GM12878 (cell line): ENCODE measurements around the gene TLR5. TPM values are rescaled to one million over a fixed set of nuclear protein-coding genes. Genes with fewer than 3 reads are reported as not detected.

ENCODE experiments used
- ATAC-seq: fragments of 200-7000 bp; cut with Tn5 transposase; 3 replicates; pipeline ENCODE4 v1.9.1; 2020; ENCODE audit warnings: mild to moderate bottlenecking, moderate library complexity
- BruUV-seq: library from RNA; stranded (reverse); fragments of 400-500 nt; replicated peaks from 2 replicates; lab custom pipeline; 2021; lab: Mats Ljungman, UMichigan
- CTCF ChIA-PET: fragments of 300-600 bp; sonication (Branson Sonifier 250); formaldehyde crosslinking; extraction: SDS; loops from one replicate; lab custom pipeline; 2021; ENCODE audit warnings: inconsistent platforms; lab: Yijun Ruan, JAX
- POLR2A ChIA-PET: fragments of 350-600 bp; formaldehyde crosslinking; extraction: SDS; loops from one replicate; lab custom pipeline; 2021; ENCODE audit warnings: inconsistent platforms; lab: Charles Lee
- RAD21 ChIA-PET: fragments of 300-600 bp; sonication (Branson Sonifier 250); formaldehyde crosslinking; loops from one replicate; lab custom pipeline; 2023; ENCODE audit warnings: antibody characterized with exemption; ENCODE audit not compliant: unreplicated experiment; lab: Charles Lee
- SMC1A ChIA-PET: fragments of 300-600 bp; sonication (Branson Sonifier 250); formaldehyde crosslinking; loops from one replicate; lab custom pipeline; 2023; ENCODE audit not compliant: unreplicated experiment, uncharacterized antibody; lab: Charles Lee
- DNase-seq: peaks from one replicate; pipeline ENCODE4 v3.0.0-alpha.2; 2011; ENCODE audit warnings: low read depth, low spot score
- FAIRE-seq: peaks from 3 replicates; lab custom pipeline; 2011; peaks lifted over from hg19 to GRCh38; lab: Jason Lieb, UNC
- H2AFZ ChIP-seq: 2 replicates; pipeline ENCODE4 v1.6.0; 2011; ENCODE audit warnings: low read depth, low read length, control low read depth; ENCODE audit not compliant: control insufficient read depth
- H3K27ac ChIP-seq: 2 replicates; pipeline ENCODE4 v1.5.1; 2011; ENCODE audit warnings: control low read depth; ENCODE audit not compliant: control insufficient read depth, insufficient read depth
- H3K27me3 ChIP-seq, 2 experiments: replicated peaks in 1 of 2; 2 replicates each; pipeline versions ENCODE4 v1.6.0 to v1.6.1; 2011; ENCODE audit warnings: low read length in 1 of 2; ENCODE audit not compliant: control insufficient read depth in 2 of 2, insufficient read depth in 2 of 2
- H3K36me3 ChIP-seq, 2 experiments: 2 replicates each; pipeline ENCODE4 v1.5.1; 2011; ENCODE audit warnings: low read length in 1 of 2; ENCODE audit not compliant: control insufficient read depth in 2 of 2, insufficient read depth in 2 of 2
- H3K4me1 ChIP-seq: 2 replicates; pipeline ENCODE4 v1.6.1; 2011; ENCODE audit warnings: mild to moderate bottlenecking, low read length, moderate library complexity, mixed read lengths; ENCODE audit not compliant: control insufficient read depth, insufficient read depth
- H3K4me2 ChIP-seq: 2 replicates; pipeline ENCODE4 v1.6.0; 2011; ENCODE audit warnings: control low read depth; ENCODE audit not compliant: control insufficient read depth, insufficient read depth
- H3K4me3 ChIP-seq: fragments of 200-600 bp; sonication (generic); 2 replicates; pipeline ENCODE4 v1.5.1; 2016
- H3K79me2 ChIP-seq: 2 replicates; pipeline ENCODE4 v1.6.0; 2011; ENCODE audit warnings: low read length; ENCODE audit not compliant: control insufficient read depth, insufficient read depth
- H3K9ac ChIP-seq: 2 replicates; pipeline ENCODE4 v1.8.0; 2011; ENCODE audit warnings: low read length, control low read depth, mixed read lengths; ENCODE audit not compliant: control insufficient read depth, insufficient read depth
- H3K9me3 ChIP-seq: replicated peaks from 3 replicates; pipeline ENCODE4 v1.5.1; 2011; ENCODE audit warnings: mild to moderate bottlenecking, low read length; ENCODE audit not compliant: control insufficient read depth, insufficient read depth
- H4K20me1 ChIP-seq: 2 replicates; pipeline ENCODE4 v1.6.0; 2011; ENCODE audit not compliant: control insufficient read depth, insufficient read depth
- CHD2 ChIP-seq: IDR thresholded peaks from 2 replicates; pipeline ENCODE4 v1.6.1; 2011; ENCODE audit warnings: low read depth, low read length, improper control_type of control experiment, borderline replicate concordance
- CUX1 ChIP-seq: IDR thresholded peaks from 2 replicates; pipeline ENCODE4 v1.6.1; 2012; ENCODE audit warnings: improper control_type of control experiment, low read depth, low read length; ENCODE audit not compliant: insufficient replicate concordance
- EGR1 ChIP-seq, 2 experiments: IDR thresholded peaks; 1 replicate in 1 of 2; 2 replicates in 1 of 2; pipeline ENCODE4 v1.6.1; 2011 to 2012; ENCODE audit warnings: low read depth in 2 of 2, low read length in 2 of 2, borderline replicate concordance in 1 of 2, mild to moderate bottlenecking in 1 of 2, moderate library complexity in 1 of 2
- GATAD2B ChIP-seq: fragments of 450-650 bp; conservative IDR thresholded peaks from 2 replicates; pipeline ENCODE4 v1.6.1; 2017; ENCODE audit warnings: low read depth, mild to moderate bottlenecking, moderate library complexity
- LARP7 ChIP-seq: fragments of 450-650 bp; IDR thresholded peaks from 2 replicates; pipeline ENCODE4 v1.6.1; 2017; ENCODE audit warnings: mild to moderate bottlenecking
- MEF2A ChIP-seq: IDR thresholded peaks from 2 replicates; pipeline ENCODE4 v1.6.1; 2011; ENCODE audit warnings: low read depth, mild to moderate bottlenecking, low read length, moderate library complexity; ENCODE audit not compliant: insufficient read depth
- MYC ChIP-seq: IDR thresholded peaks from 2 replicates; pipeline ENCODE4 v1.6.1; 2011; ENCODE audit warnings: mild to moderate bottlenecking, low read length, moderate library complexity, inconsistent platforms; ENCODE audit not compliant: insufficient read depth, insufficient replicate concordance, insufficient read length, severe bottlenecking
- NKRF ChIP-seq: fragments of 450-650 bp; conservative IDR thresholded peaks from 2 replicates; pipeline ENCODE4 v1.6.1; 2017; ENCODE audit warnings: mild to moderate bottlenecking, moderate library complexity
- PAX5 ChIP-seq: IDR thresholded peaks from 2 replicates; pipeline ENCODE4 v1.6.1; 2011; ENCODE audit warnings: low read depth, low read length, borderline replicate concordance
- RAD51 ChIP-seq: fragments of 450-650 bp; IDR thresholded peaks from 2 replicates; pipeline ENCODE4 v1.6.1; 2016; ENCODE audit warnings: moderate library complexity, mild to moderate bottlenecking, inconsistent platforms
- RELA ChIP-seq: fragments of 450-650 bp; IDR thresholded peaks from 2 replicates; pipeline ENCODE4 v1.8.0; 2014; ENCODE audit warnings: borderline replicate concordance; ENCODE audit not compliant: partially characterized antibody
- SUZ12 ChIP-seq: fragments of 200-600 bp; sonication (generic); IDR thresholded peaks from one replicate; pipeline ENCODE4 v1.6.1; 2018; ENCODE audit warnings: antibody characterized with exemption, mild to moderate bottlenecking; ENCODE audit not compliant: unreplicated experiment
- TCF12 ChIP-seq: IDR thresholded peaks from 2 replicates; pipeline ENCODE4 v1.6.1; 2011; ENCODE audit warnings: low read depth, mild to moderate bottlenecking, low read length
- USF2 ChIP-seq: IDR thresholded peaks from 2 replicates; pipeline ENCODE4 v1.6.1; 2011; ENCODE audit warnings: low read depth, low read length, improper control_type of control experiment, borderline replicate concordance
- WGBS: methylation state at CpG from one replicate; pipeline ENCODE4 v1.1.6; 2016; ENCODE audit warnings: low lambda C conversion rate; ENCODE audit not compliant: insufficient replicate concordance, insufficient coverage; ENCODE audit errors: missing lambda C conversion rate; 5-methylcytosine and 5-hydroxymethylcytosine counted together
- in situ Hi-C: fragments of 300-500 bp; cut with MboI; formaldehyde crosslinking; loops from 9 replicates; pipeline ENCODE4 v1.14.3; 2018; ENCODE audit warnings: mixed read lengths
- intact Hi-C: fragments of 100-400 bp; cut with micrococcal nuclease; formaldehyde crosslinking; loops from one replicate; pipeline ENCODE4 v1.14.2; 2022; ENCODE audit not compliant: unreplicated experiment
- polyA plus RNA-seq, 11 experiments: library from polyadenylated mRNA; depleted of rRNA in 4 of 11; unstranded in 6 of 11; stranded (reverse) in 5 of 11; fragments of >200 nt; fragmentation: Nextera tagmentation in 4 of 11; fragmentation: Illumina TruSeq in 1 of 11; extraction: Ambion mirVana in 4 of 11; extraction: Trizol in 1 of 11; gene quantifications; 1 replicate in 1 of 11; 2 replicates in 10 of 11; pipeline versions ENCODE4 v1.2.1 to v1.2.3, GENCODE V29; 2011 to 2016; ENCODE audit warnings: inconsistent platforms in 2 of 11, missing spikeins in 2 of 11, low read depth in 1 of 11
- total RNA-seq, 4 experiments: library from RNA; depleted of rRNA in 3 of 4; stranded (reverse); fragments of >200 nt in 3 of 4; fragmentation: Illumina TruSeq in 1 of 4; extraction: Trizol in 1 of 4; gene quantifications; 2 replicates each; pipeline versions ENCODE4 v1.2.1 to v1.2.3, GENCODE V29; 2013 to 2021

Gene TLR5
- total and polyA plus RNA-seq, 10 of the 15 experiments (the other 5 are each of a cell fraction or from before 2014, with no cell fraction given) = 0.34 to 5.3 (median 0.79) TPM

- no peaks in the 10 kb centered on the region for H3K4me1 ChIP-seq
- no peaks in the 10 kb centered on the region for H3K9me3 ChIP-seq
- H3K79me2 ChIP-seq = no peaks in the 10 kb centered on the region
- ChIA-PET SMC1A (interaction anchor here (0.5 to 3.2 kb wide), 9 partner anchors 8 to 522 kb away, joined by 3 to 15 read pairs (median 5); no protein-coding TSS in a partner anchor), RAD21 (interaction anchor here (2.1 kb wide), 1 partner anchor 17 kb away, joined by 7 read pairs; no protein-coding TSS in a partner anchor), CTCF (interaction anchor here (0.9 to 4.1 kb wide), 8 partner anchors 9 to 95 kb away, joined by 3 to 19 read pairs (median 4); no protein-coding TSS in a partner anchor), POLR2A (interaction anchor here (0.6 kb wide), 1 partner anchor 38 kb away, joined by 4 read pairs; no protein-coding TSS in a partner anchor)
- no peak overlapping the region for H3K9ac ChIP-seq
- H4K20me1 ChIP-seq = no peaks in the 10 kb centered on the region
- in situ Hi-C loops (no loop called here), intact Hi-C loops (no loop called here)
- no peak overlapping the region for H3K4me3 ChIP-seq
- H3K4me2 ChIP-seq = no peak overlapping the region
- FAIRE-seq (no peak), DNase-seq (no peak), ATAC-seq (no peak)
- no peaks in the 10 kb centered on the region for H3K36me3 ChIP-seq
- no peak overlapping the region for H2AFZ ChIP-seq
- H3K27ac ChIP-seq = no peak overlapping the region
- 39% methylated on average over 5 of the region's 5 CpGs for WGBS
- H3K27me3 ChIP-seq = no peaks in the 10 kb centered on the region
- BruUV-seq = no TSS peak
- TF ChIP-seq GATAD2B (no peak), RAD51 (no peak), MYC (no peak), CUX1 (no peak), RELA (no peak), USF2 (no peak), TCF12 (no peak), CHD2 (no peak), NKRF (no peak), EGR1 (IDR thresholded peaks at IDR 0.05; ENCODE audit: borderline replicate concordance in 1 of 2, low read depth in 2 of 2, low read length in 2 of 2) (no peak), PAX5 (no peak), SUZ12 (no peak), LARP7 (no peak), MEF2A (no peak)
Measured at GRCh38 chr1:223150443-223150842, 7.4 kb upstream of the TLR5 start.
